Ishikawa (cell line): Measurements from ENCODE around the gene C21orf58.

Experiments used
- CEBPB ChIP-seq: IDR thresholded peaks from 2 replicates; pipeline ENCODE4 v1.6.1; 2012
- EGR1 ChIP-seq: IDR thresholded peaks from 2 replicates; pipeline ENCODE4 v1.6.1; 2012
- REST ChIP-seq: IDR thresholded peaks from 2 replicates; pipeline ENCODE4 v1.6.1; 2012; ENCODE audit warnings: low read depth, mild to moderate bottlenecking
- TCF12 ChIP-seq: IDR thresholded peaks from 2 replicates; pipeline ENCODE4 v1.6.1; 2012; ENCODE audit warnings: low read depth

GRCh38 chr21:46357684-46358425 is 34.2 kb upstream of the C21orf58 start:
- TF ChIP-seq REST = no peak
- TF ChIP-seq EGR1 = no peak
- no peak for TF ChIP-seq TCF12
- no peak for TF ChIP-seq CEBPB
